NCI-H748 (cell line): ENCODE measurements around the gene REPIN1.
"Not testable (repeated sequence)": the region's sequence is repeated elsewhere in the genome, so short reads cannot be mapped to it uniquely, and the experiment has no call there.

Experiments
- DNase-seq: peaks from one replicate; lab custom pipeline; 2025; ENCODE audit not compliant: unreplicated experiment; lab: John Stamatoyannopoulos, UW

REPIN1 gene

DNA sequence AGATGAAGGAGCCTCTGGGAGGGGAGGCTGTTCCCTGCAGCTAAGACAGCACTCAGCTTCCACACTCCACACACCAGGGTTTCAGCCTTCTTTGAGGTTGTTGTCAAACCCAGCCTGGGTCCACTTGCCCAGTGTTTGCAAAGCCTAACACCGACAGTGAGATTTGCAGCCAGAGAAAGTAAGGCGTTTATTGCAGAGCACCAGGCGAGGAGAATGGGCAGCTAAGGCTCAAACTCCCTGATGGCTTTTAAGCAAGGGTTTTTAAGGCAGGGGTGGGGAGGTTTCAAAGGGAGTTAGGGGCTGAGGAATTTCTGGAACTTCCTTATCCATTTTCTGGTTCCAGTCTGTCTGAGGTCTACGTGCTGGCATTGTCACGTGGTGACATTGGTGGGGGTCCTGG, 5.8 kb downstream of the REPIN1 start:
- no peak for DNase-seq

DNA sequence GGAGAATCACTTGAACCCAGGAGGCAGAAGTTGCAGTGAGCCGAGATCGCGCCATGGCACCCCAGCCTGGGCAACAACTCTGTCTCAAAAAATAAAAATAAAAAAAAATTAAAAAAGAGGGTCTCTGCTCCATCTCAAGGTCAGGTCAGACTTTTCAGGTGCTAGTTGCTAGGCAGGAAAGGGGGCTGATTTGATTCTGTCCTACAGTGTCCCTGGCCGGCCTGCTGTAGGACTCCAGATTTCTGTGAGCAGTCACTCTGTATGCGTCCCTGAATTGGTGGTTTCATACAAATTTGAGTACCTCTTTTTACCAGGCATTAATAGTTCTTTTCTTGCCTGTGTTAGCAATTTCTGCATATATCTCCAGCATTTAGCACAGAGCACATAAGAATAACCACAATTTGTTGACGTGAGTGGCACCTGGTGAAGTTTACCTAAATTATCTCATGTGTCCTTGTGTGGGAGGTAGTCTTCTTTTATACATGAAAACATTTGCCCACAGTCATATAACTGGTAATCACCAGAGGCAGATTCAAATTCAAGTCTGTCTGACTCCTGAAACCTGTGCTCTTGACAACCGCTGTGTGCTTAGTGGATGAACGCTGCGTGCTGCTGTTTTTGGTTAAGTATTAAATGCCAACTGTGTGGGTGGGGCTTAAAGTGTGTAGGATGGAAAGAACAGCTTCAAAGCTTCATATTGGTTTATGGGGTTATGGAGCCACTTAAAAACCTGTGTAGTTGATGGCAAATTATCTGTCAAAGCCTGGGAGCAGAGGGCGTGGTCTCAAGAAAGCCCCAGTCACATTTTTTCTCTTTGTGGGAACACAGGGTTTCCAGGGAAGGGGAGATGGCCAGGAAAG, 7.3 kb downstream of the REPIN1 start:
- DNase-seq: no peak

GRCh38 chr7:150376560-150376959, 7.9 kb downstream of the REPIN1 start:
- DNase-seq: no peak

- DNase-seq: no peak
Measured at GRCh38 chr7:150377196-150377595, 8.6 kb downstream of the REPIN1 start.

DNA sequence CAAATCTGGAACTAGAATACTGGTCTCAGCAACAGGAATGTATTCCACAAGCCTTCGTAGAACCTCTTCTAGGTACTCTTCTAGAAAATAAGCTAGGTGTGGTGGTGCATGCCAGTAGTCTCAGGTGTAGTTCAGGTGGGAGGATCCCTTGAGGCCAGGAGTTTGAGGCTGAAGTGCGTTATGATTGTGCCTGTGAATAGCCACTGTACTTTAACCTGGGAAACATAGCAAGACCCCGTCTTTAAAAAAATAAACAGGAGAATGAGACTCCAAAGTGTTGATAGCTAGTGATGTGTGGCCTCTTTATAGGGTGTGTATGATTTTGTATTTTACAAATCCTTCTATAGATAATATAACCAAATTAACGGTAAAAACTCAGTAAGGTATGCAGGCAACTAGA, 9.0 kb downstream of the REPIN1 start:
- DNase-seq: no peak

DNA sequence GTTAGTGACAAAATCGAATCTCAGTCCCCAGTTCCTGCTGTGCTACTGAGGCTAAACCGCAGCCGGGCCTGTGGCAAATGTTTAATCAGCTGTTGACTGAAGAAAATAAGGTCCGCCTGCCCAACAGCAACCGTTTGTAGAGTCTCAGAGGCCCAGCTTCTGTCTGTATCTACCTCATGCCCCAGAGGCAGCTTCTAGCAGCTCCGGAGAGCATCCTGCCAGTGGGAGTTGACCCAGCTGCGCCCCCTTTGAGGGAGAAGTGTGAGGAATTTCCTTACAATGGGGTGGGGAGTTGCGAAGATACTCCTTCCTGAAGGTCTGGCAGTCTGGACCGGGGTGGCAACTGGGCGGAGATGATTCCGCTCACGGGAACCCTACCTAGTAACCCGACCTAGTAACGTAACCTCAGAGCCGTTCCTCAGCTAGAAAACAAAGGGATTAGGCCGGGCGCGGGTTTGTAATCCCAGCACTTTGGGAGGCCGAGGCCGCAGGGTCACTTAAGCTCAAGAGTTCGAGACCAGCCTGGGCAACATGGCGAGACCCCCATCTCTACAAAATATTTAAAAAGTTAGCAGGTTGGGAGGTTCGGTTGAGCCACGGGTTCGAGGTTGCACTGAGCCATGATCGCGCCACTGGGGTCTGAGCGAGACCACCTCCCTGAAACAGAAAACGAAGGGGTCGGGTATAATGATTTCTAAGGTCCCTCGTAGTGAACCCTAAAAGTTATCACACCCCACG, 9.7 kb downstream of the REPIN1 start:
- DNase-seq: peak; percentile 82

GRCh38 chr7:150378853-150379440, 10.3 kb downstream of the REPIN1 start, which contains the start of gene ZNF775:
Gene ZNF775 (plus strand): TSS chr7:150379330. CDS start chr7:150388471, 9,141 bp downstream.
- peak; percentile 98 for DNase-seq

DNA sequence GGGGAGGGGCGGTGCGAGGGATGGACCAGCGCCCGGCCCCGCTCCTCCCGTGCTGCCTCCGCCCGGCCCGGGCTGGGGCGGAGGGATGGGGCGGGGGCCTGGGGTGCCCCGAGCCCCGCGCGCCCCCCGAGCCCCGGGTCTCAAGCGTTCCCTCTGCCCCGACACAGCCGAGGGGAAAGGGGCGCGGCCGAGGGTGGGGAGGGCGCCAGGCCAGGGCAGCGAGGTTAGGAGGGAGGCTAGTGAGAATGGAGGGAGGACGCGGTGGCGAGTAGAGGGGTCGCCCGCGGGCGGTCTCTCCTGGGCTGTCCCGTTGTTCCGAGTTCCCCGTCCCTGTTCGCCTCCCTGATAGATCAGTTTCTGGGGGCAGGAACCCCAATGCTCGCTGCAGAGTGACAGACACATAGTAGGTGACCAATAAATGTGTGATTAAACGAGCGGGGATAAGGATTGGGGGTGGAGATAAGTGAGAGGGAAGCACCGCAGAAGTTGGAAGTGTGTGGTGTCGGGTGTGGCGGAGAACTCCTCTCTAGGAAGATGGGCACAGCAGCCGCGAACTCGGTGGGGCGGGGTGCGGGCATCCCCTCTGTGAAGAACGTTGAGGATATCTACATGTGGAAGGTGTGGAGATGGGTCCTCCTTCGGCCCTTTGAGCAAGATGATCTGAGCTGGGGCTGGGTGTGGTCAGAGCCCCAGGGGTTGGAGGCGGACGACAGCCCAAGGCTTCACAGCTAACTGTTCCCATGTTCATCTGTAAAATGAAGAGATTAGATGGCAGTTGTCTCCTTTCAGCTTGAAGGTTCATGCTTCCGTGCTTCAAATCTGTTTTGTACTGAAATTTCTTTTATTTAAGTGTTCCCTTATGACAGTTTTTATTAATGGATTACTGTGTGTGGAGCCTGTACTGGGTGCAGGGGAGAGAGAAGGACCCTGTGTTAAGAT, 11.1 kb downstream of the REPIN1 start:
- peak; percentile 49 for DNase-seq

DNA sequence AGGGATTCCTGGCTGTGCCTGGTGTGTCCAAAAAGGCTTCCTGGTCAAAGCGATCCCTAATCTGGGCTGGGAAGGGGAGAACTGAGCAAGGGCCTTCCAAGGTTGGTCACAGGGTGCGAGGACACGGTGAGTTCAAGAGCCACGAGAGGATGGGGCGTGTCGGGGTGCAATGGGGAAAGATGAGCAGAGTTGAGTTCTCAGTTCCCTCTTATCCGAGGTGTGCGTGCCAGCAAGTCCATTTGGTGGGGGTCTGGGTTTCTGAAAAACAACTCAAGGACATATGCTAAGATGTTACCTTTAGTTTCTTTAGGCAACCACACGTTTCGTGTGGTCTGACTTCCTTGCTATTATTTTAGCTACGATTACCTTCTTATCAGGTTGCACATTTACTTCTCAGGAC, 11.8 kb downstream of the REPIN1 start:
- DNase-seq: no peak

DNA sequence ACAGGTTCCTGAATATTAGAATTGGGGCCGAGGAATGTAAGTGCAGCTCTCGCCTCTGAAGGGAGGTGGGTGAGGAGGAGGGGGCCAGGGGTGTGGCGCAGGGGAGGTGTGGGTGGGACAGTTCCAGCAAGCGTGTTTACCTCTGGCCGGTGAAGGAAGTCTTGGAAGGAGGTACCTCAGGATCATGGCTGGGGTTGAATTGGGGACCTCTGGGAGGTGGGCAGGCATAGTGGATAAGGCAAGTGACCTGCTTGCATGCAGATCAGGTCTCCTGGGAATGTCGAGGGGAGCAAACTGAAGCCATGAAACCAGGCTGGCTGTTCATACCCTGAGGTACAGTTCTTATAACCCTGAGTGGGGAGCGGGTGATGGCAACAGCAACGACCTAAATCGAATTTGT, 12.5 kb downstream of the REPIN1 start:
- no peak for DNase-seq

DNA sequence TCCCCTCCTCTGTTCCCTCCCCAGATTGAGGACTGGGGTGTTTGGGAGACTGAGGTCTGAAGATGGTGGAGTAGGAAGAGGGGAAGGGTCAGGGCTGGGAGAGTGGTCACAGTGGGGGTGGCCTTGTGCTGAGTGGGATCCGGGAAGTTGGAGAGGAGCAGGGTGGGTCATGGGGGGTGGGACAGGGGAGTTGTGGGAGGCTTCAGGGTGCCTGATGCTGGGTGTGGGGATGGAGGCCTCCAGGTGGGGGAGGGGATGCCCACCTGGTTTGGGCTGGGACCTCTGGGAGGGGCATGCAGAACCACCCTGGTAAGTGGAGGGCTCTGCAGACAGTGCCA, 13.1 kb downstream of the REPIN1 start:
- no peak for DNase-seq

DNA sequence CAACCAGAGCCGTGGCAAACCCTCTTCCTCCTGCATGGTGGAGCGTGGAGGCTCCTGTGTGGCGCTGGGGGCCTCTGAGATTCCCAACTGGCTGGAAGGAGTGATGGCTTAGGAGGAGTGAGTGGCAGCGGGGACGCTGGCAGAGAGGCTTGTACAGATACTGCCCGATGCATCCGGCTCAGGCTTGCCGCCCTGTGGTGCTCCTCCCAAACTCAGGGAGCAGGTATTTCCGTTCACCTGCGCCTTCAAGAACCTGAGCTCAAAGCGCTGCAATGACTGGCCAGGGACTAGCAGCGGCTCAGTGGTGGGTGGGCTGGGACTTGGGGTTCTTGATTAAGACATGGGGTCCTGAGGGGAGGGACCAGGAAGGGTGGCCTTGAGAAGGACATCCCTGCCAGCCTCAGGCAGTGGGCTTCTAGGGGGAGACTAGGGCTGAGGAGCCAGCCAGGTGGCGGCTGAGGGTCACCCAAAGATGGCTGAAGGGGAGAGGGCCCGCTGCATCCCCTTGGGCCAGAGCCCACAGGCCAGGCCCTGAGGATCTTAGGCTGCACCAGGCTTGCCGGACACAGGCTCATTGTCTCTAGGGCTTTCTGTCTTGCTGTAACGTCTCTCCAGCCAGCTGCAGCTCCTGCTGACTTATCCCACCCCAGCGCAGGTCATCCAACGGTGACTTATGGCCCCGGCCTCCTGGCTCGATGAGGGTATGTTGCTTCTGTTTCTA, 13.7 kb downstream of the REPIN1 start:
- DNase-seq: peak; percentile 41

GRCh38 chr7:150382844-150383225, 14.2 kb downstream of the REPIN1 start:
- peak; percentile 41 for DNase-seq

GRCh38 chr7:150383710-150384397, 15.2 kb downstream of the REPIN1 start:
- peak; percentile 95 for DNase-seq

DNA sequence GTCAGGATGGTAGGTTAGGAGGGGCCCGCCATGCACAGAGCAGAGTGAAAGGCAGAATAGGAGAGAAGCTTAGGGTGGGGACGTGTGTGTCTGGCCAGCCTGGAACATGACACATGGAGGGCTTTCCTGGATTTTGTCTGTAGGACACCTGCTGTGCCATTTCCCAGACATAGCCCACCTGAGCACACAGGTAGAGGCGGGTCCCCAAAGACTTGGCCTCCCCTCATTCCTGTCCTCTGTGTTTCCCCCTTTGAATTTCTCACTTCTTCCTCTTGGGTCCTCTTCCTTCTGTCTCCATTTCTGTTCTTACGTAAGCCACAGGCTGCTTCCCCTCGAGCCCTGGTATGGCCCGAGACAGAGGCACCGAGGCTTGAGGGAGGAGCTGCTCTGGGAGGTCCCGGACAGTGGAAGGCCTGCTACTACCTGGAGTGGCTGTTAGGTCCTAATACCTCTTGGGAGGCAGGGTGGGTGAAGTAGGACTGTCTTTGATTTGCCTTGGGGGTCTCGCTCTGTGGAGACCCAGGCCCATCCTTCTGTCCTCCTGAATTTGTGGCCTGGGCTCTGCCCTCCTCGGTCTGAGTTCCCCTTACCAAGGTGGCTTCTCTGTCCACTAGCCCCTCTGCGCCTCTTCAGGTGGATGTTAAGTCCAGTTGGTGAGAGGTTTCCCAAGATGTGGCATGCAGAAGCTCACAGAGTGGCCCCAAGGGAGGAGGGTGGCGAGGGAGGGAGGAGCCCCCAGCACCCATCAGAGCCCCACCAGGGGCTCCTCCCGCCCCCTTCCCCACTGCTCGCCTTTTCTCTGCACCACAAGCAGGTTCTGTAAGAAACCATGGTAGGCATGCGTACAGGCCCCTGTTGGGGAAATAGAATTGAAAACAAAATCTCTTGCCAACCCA, 16.0 kb downstream of the REPIN1 start:
- no peak for DNase-seq

DNA sequence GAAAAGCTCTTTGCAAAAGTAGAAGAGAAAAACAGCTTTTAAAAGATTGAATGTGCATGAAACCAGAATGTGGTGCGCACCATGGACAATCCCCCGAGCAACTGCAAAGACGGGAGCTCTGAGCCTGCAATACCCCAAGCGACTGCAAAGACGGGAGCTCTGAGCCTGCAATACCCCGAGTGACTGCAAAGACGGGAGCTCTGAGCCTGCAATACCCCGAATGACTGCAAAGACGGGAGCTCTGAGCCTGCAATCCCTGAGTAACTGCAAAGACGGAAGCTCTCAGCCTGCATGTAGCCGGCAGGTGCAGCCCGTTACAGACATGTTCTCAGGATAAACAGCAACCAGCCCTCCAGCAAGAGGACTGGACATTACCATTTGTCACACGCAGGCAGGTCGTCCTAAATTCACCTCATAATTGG, 16.7 kb downstream of the REPIN1 start:
- no peak for DNase-seq

GRCh38 chr7:150385884-150386283, 17.3 kb downstream of the REPIN1 start:
- DNase-seq: not testable (repeated sequence)

DNA sequence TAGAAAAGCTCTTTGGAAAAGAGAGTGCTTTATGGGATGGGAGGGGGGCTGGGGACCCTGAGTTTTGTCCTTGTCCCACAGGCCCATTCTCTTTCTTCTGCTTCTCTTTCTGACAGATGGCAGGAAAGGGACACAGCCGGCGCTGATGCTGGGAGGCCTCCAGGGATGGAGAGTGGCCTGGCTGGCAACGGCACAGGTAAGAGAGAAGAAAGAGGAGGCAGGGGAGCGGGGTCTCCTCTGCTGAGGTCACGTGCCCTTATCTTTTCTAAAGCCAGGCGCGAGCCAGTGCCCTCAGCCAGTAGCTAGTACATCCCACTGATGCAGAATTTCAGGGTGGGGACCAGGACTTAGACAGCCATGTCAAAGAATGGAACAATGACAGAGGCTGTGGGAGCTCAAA, 19.7 kb downstream of the REPIN1 start:
- DNase-seq: no peak
